ENCODE measurements around the gene MAST1.
"Not testable (repeated sequence)": the region's sequence is repeated elsewhere in the genome, so short reads cannot be mapped to it uniquely, and the experiment has no call there.

Gene MAST1

DNA sequence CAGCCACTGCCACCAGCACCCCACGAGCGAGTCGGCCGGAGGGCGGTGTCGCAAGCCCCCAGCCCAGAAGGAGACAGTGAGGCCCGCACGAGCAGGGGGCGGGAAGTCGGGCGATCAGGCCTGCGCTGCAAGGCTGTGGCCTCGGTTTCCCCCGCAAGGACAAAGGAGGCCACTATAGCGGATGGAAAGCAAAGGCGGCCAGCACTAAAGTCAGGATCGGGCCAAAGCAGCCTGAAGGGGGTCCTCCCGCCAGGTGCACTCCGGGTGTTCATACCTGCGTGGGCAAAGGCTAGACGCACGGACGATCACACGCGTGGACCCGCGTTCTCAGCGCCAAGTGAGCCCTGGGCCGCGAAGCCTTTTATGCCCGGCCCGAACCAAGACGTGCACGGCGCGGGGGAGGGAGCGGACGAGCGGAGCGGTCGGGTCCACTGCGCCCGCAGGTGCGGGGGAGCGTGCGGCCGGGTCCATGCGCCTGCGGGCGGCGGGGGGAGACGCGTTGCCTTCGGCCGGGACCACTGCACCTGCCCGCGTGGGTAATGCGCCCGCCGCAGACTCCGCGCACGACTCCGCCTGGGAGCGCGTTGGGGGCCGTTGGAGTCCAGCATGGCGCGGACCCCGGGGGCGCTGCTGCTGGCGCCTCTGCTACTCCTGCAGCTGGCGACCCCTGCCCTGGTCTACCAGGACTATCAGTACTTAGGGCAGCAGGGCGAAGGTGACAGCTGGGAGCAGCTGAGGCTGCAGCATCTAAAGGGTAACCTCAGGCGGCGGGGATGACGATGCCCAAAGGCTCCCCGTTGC lies 36.6 kb upstream of the MAST1 start, which contains the start of the genes PRDX2 and THSD8:
TSS of gene PRDX2 (minus strand) at position 335 of the 801 bp plus-strand sequence. CDS start 539 bp downstream, outside the sequence.
TSS of gene THSD8 (plus strand) at position 604 of the 801 bp plus-strand sequence. CDS start at position 607, 3 bp downstream.
- TF ChIP-seq, protein P1, sequence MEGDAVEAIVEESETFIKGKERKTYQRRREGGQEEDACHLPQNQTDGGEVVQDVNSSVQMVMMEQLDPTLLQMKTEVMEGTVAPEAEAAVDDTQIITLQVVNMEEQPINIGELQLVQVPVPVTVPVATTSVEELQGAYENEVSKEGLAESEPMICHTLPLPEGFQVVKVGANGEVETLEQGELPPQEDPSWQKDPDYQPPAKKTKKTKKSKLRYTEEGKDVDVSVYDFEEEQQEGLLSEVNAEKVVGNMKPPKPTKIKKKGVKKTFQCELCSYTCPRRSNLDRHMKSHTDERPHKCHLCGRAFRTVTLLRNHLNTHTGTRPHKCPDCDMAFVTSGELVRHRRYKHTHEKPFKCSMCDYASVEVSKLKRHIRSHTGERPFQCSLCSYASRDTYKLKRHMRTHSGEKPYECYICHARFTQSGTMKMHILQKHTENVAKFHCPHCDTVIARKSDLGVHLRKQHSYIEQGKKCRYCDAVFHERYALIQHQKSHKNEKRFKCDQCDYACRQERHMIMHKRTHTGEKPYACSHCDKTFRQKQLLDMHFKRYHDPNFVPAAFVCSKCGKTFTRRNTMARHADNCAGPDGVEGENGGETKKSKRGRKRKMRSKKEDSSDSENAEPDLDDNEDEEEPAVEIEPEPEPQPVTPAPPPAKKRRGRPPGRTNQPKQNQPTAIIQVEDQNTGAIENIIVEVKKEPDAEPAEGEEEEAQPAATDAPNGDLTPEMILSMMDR (IDR thresholded peaks at IDR 0.05; ENCODE audit: low read depth, low read length), result peak; percentile 6
- in situ Hi-C loops (cut with HindIII; ENCODE audit: low sequenced_read_pairs), result no loop called here
- peak; percentile 71 for DNase-seq (ENCODE audit: low read depth, low spot score)
- peak within 1 kb of the TSS; percentile 87 for H3K4me3 ChIP-seq (ENCODE audit: low read depth, low read length)

DNA sequence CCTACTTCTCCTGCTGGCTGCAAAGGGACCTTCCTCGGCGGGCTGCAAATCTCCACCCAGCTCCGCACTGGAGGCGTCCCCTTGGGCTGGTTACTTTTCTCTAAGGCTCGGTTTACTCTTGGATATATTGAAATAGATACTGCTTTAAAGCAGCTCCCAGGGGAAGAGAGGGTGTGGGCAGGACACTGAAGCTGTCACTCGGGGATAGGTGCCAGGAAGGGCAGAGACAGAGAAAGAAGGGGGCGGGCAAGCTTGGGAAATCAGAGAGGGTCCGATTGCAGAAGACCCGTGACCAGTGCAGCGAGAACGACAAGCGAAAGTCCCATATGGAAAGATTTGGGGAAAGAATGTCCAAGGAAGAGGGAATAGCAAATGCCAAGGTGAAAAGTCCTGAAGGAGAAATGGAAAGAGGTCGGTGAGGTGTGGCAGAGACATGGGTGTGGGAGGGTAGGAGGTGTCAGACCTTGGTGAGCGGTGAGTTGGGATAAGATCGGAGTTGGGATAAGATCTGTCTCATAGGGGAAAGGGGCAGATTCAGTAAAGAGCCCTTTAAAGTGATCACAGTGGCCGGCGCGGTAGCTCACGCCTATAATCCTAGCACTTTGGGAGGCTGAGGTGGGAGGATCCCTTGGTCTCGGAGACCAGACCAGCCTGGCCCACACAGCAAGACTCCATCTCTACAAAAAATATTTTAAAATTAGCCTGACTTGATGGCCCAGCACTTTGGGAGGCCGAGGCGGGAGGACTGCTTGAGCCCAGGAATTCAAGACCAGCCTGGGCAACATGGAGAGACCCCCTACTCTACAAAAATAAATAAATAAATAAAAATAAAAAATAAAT lies 35.8 kb upstream of the MAST1 start:
- in situ Hi-C loops (cut with HindIII; ENCODE audit: low sequenced_read_pairs), result no loop called here
- DNase-seq (ENCODE audit: low read depth, low spot score), result no peak
- TF ChIP-seq, protein P1 (IDR thresholded peaks at IDR 0.05; ENCODE audit: low read depth, low read length), result no peak
- peak overlapping the region; percentile 87 for H3K4me3 ChIP-seq (ENCODE audit: low read depth, low read length)

DNA sequence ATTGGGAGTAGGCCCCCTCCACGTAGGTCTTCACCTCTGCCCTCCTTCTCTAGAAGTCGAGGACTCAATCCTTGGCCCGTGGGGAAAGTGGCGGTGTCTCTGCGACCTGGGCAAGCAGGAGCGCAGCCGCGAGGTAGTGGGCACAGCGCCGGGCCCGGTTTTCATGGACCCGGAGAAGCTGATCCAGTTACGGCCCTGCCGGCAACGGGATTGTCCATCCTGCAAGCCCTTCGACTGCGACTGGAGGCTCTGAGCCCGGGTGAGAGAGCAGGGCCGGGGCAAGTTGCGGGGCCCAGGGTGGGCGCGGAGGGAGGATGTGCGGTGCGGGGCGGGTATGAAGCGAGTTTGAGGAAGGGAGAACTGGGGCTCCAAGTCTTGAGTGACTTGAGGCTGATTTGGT lies 34.3 kb upstream of the MAST1 start:
- TF ChIP-seq, protein P1 (IDR thresholded peaks at IDR 0.05; ENCODE audit: low read depth, low read length), result no peak
- DNase-seq (ENCODE audit: low read depth, low spot score), result no peak
- H3K4me3 ChIP-seq (ENCODE audit: low read depth, low read length), result no peak overlapping the region
- in situ Hi-C loops (cut with HindIII; ENCODE audit: low sequenced_read_pairs), result no loop called here

DNA sequence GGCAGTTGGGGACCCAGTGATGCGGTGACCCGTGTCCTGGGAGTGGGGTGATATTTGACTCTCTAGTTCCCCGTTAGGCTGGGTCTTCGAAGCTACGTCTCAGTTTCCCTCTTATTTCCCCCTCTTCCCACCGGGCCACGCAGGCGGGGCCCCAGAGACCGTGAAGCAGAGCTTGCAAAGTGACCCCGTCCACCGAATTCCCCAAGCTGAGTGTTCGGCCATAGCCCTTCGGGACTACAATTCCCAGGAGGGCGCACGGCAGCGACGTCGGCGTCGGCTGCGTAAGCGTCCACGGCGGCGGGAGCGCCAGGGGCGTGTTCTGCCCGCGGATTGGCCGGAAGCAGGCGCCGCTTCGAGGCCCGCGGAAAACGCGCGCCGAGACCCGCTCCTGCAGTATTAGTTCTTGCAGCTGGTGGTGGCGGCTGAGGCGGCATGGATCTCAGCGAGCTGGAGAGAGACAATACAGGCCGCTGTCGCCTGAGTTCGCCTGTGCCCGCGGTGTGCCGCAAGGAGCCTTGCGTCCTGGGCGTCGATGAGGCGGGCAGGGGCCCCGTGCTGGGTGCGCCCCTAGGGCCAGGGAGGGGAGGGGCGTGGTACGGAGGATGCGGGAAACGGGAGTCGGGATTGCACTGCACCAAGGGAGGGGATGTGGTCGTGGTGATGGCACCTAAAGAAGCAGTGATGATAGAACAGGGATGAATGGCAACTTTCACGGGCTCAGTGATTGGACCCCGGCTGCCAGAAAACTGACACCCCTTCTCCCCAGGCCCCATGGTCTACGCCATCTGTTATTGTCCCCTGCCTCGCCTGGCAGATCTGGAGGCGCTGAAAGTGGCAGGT lies 31.9 kb upstream of the MAST1 start, which contains the start of gene RNASEH2A:
TSS of gene RNASEH2A (plus strand) at position 343 of the 840 bp plus-strand sequence. CDS start at position 433, 90 bp downstream.
- H3K4me3 ChIP-seq (ENCODE audit: low read depth, low read length), result peak within 1 kb of the TSS; percentile 77
- in situ Hi-C loops (cut with HindIII; ENCODE audit: low sequenced_read_pairs), result no loop called here
- DNase-seq (ENCODE audit: low read depth, low spot score), result peak; percentile 92
- TF ChIP-seq, protein P1 (IDR thresholded peaks at IDR 0.05; ENCODE audit: low read depth, low read length), result no peak

DNA sequence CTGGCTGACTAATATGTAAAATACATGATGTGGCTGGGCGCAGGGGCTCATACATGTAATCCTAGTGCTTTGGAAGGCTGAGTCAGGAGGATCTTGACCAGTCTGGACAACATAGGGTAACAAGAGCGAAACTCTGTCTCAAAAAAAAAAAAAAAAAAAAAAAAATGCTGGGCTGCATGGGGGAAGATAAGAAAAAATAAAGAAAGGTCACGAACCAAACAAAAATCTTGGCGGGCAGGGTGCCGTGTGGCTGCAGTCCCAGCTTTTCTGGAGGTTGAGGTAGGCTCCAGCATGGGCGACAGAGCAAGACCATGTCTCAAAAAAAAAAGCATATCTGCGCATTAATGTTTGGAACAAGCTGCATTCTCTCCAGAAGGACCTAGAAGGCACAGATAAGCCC lies 23.2 kb upstream of the MAST1 start:
- TF ChIP-seq, protein P1 (IDR thresholded peaks at IDR 0.05; ENCODE audit: low read depth, low read length), result no peak
- DNase-seq (ENCODE audit: low read depth, low spot score), result no peak
- in situ Hi-C loops (cut with HindIII; ENCODE audit: low sequenced_read_pairs), result no loop called here
- H3K4me3 ChIP-seq (ENCODE audit: low read depth, low read length), result no peak overlapping the region

DNA sequence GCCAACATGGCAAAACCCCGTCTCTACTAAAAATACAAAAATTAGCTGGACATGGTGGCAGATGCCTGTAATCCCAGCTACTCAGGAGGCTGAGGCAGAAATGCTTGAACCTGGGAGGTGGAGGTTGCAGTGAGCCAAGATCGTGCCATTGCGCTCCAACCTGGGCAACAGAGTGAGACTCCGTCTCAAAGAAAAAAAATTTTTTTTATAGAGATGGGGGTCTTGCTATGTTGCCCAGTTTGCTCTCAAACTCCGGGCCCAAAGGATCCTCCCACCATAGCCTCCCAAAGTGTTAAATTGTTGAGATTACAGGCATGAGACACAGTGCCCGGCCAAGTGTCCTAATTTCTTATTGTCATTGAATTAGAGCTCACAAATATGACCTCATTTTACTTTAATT lies 21.1 kb upstream of the MAST1 start:
- in situ Hi-C loops (cut with HindIII; ENCODE audit: low sequenced_read_pairs), result not testable (repeated sequence)

DNA sequence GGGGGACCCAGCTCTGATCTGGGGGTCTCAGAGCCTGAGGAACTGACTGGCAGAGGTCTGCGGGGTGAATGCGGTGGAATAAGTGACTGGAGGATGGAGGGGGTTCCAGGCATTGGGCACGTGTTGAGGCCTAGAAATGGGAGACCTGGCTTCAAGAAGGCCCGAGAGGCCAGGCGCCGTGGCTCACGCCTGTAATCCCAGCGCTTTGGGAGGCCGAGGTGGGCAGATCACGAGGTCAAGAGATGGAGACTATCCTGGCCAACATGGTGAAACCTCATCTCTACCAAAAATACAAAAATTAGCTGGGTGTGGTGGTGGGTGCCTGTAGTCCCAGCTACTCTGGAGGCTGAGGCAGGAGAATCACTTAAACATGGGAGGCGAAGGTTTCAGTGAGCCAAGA lies 20.5 kb upstream of the MAST1 start:
- DNase-seq (ENCODE audit: low read depth, low spot score); in situ Hi-C loops (cut with HindIII; ENCODE audit: low sequenced_read_pairs): not testable (repeated sequence)

More for the DNA sequence above, 21.1 kb upstream of the MAST1 start:
- not testable (repeated sequence) for H3K4me3 ChIP-seq (ENCODE audit: low read depth, low read length); DNase-seq (ENCODE audit: low read depth, low spot score)

More for the DNA sequence above, 20.5 kb upstream of the MAST1 start:
- not testable (repeated sequence) for H3K4me3 ChIP-seq (ENCODE audit: low read depth, low read length)
